Peyer's patch (tissue), 4 donors: ENCODE measurements around the gene MYH16. TPM values are rescaled to one million over a fixed set of nuclear protein-coding genes. Genes with fewer than 3 reads are reported as not detected.
A peak's percentile ranks its signal among the peaks of the same experiment; 100 is the strongest.
"Not testable (repeated sequence)": the region's sequence is repeated elsewhere in the genome, so short reads cannot be mapped to it uniquely, and the experiment has no call there.

Experiments used
- DNase-seq, 3 donors: peaks; one replicate each; pipeline ENCODE4 v3.0.0-alpha.2; 2017 to 2019
- H3K27ac ChIP-seq, 4 donors: fragments of 200-600 bp; sonication (generic); one replicate each; pipeline ENCODE4 v1.5.1; 2016 to 2019
- H3K27me3 ChIP-seq, 2 donors: fragments of 200-600 bp; sonication (generic); one replicate each; pipeline ENCODE4 v1.5.1; 2019
- H3K36me3 ChIP-seq, 3 donors: fragments of 200-600 bp; sonication (generic); one replicate each; pipeline ENCODE4 v1.5.1; 2016 to 2019
- H3K4me1 ChIP-seq, 4 donors: fragments of 200-600 bp; sonication (generic); one replicate each; pipeline ENCODE4 v1.5.1; 2016 to 2019
- H3K4me3 ChIP-seq, 4 donors: fragments of 200-600 bp; sonication (generic); 1 replicate in 3 of 4; 2 replicates in 1 of 4; pipeline ENCODE4 v1.5.1; 2016 to 2019; ENCODE audit warnings: mild to moderate bottlenecking in 1 of 4
- H3K9me3 ChIP-seq, 4 donors: fragments of 200-600 bp; sonication (generic); one replicate each; pipeline ENCODE4 v1.5.1; 2016 to 2019; ENCODE audit warnings: mild to moderate bottlenecking in 1 of 4
- POLR2A ChIP-seq, 2 donors: fragments of 450-650 bp; IDR thresholded peaks; one replicate each; pipeline ENCODE4 v1.5.1; 2017; ENCODE audit warnings: antibody characterized with exemption in 2 of 2, mild to moderate bottlenecking in 2 of 2, moderate library complexity in 2 of 2
- total RNA-seq, 4 donors: library from RNA; depleted of rRNA; stranded (reverse); fragments of >200 nt; gene quantifications; one replicate each; pipeline ENCODE4 v1.1.0, GENCODE V29; 2016
- TF ChIP-seq, protein P1 (sequence below), 6 experiments: fragments of 450-650 bp in 4 of 6; fragments of 200-600 bp in 2 of 6; sonication (generic) in 1 of 6; IDR thresholded peaks; one replicate each; pipeline ENCODE4 v1.5.1; 2017 to 2019; ENCODE audit warnings: antibody characterized with exemption in 6 of 6, mild to moderate bottlenecking in 3 of 6, moderate library complexity in 1 of 6

The MYH16 gene
- total RNA-seq, 4 donors from 2014 or later = not detected

DNA sequence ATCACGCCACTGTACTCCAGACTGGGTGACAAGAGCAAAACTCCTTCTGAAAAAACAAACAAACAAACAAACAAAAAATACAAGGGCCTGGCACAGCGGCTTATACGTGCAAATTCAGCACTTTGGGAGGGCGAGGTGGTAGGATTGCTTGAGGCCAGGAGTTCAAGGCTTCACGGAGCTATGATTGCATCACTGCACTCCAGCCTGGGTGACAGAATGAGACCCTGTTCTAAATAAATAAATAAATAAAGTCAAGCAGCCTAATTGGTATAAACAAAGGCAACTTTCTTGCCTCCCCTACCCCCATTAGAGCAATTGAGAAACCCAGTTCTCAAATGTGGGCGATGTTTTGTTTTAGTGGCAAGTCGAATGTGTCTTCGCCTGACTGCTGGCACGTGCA is 38.5 kb upstream of the MYH16 start:
- no peak overlapping the region for H3K27ac ChIP-seq
- no peaks in the 10 kb centered on the region for H3K4me1 ChIP-seq
- TF ChIP-seq, protein P1, sequence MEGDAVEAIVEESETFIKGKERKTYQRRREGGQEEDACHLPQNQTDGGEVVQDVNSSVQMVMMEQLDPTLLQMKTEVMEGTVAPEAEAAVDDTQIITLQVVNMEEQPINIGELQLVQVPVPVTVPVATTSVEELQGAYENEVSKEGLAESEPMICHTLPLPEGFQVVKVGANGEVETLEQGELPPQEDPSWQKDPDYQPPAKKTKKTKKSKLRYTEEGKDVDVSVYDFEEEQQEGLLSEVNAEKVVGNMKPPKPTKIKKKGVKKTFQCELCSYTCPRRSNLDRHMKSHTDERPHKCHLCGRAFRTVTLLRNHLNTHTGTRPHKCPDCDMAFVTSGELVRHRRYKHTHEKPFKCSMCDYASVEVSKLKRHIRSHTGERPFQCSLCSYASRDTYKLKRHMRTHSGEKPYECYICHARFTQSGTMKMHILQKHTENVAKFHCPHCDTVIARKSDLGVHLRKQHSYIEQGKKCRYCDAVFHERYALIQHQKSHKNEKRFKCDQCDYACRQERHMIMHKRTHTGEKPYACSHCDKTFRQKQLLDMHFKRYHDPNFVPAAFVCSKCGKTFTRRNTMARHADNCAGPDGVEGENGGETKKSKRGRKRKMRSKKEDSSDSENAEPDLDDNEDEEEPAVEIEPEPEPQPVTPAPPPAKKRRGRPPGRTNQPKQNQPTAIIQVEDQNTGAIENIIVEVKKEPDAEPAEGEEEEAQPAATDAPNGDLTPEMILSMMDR (IDR thresholded peaks at IDR 0.05) = no peak
- TF ChIP-seq POLR2A (IDR thresholded peaks at IDR 0.05) = no peak
- H3K4me3 ChIP-seq = no peak overlapping the region
- no peaks in the 10 kb centered on the region for H3K9me3 ChIP-seq
- H3K27me3 ChIP-seq = no peaks in the 10 kb centered on the region
- no peak for DNase-seq
- H3K36me3 ChIP-seq = no peaks in the 10 kb centered on the region

DNA sequence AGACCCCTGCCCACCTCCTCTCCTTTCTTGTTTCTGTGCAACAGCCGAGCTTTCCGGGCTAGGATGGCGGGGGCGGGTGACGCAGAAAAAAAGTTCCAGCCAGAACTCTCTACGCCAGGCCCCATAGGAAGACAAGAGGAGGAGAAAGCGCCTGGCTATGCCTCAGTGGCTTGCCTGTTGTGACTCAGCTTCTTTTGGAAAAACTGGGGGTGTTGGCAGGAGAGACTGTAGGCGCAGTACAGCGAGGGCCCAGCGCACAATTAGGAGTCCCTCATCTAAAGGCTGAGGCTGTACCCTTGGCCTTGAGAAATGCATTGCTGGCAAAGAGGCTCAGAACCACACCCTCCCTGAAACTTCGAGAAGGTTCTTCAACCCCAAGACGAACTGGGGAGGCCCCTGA is 36.7 kb upstream of the MYH16 start:
- TF ChIP-seq POLR2A (IDR thresholded peaks at IDR 0.05) = no peak
- TF ChIP-seq, protein P1 (IDR thresholded peaks at IDR 0.05) = no peak
- no peaks in the 10 kb centered on the region for H3K4me1 ChIP-seq
- H3K9me3 ChIP-seq = no peaks in the 10 kb centered on the region
- no peaks in the 10 kb centered on the region for H3K36me3 ChIP-seq
- no peaks in the 10 kb centered on the region for H3K27me3 ChIP-seq
- no peak for DNase-seq
- H3K4me3 ChIP-seq = no peak overlapping the region
- H3K27ac ChIP-seq = no peak overlapping the region

DNA sequence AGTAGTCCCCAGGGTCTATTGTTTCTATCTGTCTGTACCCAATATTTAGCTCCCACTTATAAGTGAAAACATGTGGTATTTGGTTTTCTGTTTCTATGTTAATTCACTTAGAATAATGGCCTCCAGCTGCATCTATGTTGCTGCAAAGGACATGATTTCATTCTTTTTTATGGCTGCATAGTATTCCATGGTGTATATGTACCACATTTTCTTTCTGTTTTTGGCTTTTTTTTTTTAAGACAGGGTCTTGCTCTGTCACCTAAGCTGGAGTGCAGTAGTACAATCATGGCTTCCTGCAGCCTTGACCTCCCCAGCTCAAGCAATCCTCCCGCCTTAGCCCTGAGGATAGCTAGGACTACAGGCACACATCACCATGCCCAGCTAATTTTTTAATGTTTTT is 34.8 kb upstream of the MYH16 start:
- not testable (repeated sequence) for H3K27me3 ChIP-seq, DNase-seq, H3K36me3 ChIP-seq, H3K4me1 ChIP-seq, H3K27ac ChIP-seq, H3K4me3 ChIP-seq, H3K9me3 ChIP-seq

DNA sequence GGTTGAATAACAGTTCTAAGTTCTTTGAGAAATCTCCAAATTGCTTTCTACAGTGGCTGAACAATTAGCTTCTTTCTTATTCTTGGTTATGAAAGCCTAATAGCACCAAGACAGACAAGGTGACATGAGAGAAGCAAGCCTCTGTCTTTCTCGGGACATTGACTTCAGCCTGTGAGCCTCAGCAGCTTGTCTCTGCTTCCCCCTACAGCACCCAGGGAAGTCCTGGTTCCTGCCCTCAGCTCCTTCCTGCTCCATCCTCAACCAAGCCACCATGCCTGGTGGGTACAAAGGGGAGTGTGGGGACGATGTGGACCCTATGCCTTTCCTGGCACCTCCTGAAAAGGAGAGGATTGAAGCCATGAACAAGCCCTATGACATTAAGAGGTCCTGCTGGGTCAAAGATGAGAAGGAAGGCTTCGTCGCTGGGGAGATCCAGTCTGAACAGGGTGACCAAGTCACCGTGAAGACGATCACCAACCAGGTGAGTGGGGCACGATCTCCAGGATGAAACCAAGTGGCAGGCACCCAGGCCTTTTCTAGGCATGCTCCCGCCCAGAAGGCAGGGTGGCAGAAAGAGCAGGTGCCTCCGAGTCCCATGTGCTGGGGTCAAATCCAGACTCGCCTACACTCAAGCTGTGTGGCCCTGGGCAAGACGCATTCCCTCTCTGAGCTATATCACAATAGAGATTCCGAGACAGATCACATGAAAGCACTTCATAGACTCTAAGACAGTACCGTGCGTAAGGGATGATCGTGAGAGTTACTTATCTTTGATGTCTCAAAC is 33.9 kb upstream of the MYH16 start:
- no peaks in the 10 kb centered on the region for H3K9me3 ChIP-seq
- no peaks in the 10 kb centered on the region for H3K4me1 ChIP-seq
- DNase-seq = no peak
- no peaks in the 10 kb centered on the region for H3K27me3 ChIP-seq
- no peak overlapping the region for H3K27ac ChIP-seq
- no peaks in the 10 kb centered on the region for H3K36me3 ChIP-seq
- no peak overlapping the region for H3K4me3 ChIP-seq
- TF ChIP-seq, protein P1 (IDR thresholded peaks at IDR 0.05) = peak in 1 of 6 experiments; percentile 4
- no peak for TF ChIP-seq POLR2A (IDR thresholded peaks at IDR 0.05)

DNA sequence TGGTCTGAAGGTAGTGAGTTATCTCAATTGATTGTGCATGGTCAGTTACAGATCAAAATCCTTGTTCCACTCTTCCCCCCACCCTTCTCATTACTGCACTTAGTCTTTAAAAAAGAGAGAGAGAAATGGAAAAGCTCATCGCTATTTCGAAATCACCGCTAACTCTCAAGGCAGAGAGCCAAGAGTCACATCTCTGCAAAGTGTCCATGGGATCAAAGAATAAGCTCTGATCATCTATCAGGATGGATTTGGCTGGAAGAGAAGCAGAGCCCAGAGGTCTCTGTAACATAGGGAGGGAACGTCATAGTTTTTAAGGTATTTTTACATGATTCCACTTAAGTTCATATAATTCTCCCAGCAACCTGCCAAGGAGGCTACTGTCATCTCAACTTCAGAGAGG is 30.0 kb upstream of the MYH16 start:
- Histone ChIP-seq H3K27me3 (no peaks in the 10 kb centered on the region), H3K4me3 (no peak overlapping the region), H3K9me3 (no peaks in the 10 kb centered on the region), H3K36me3 (no peaks in the 10 kb centered on the region), H3K27ac (no peak overlapping the region), H3K4me1 (no peaks in the 10 kb centered on the region)
- TF ChIP-seq, protein P1 (IDR thresholded peaks at IDR 0.05) = no peak
- no peak for TF ChIP-seq POLR2A (IDR thresholded peaks at IDR 0.05)
- no peak for DNase-seq

DNA sequence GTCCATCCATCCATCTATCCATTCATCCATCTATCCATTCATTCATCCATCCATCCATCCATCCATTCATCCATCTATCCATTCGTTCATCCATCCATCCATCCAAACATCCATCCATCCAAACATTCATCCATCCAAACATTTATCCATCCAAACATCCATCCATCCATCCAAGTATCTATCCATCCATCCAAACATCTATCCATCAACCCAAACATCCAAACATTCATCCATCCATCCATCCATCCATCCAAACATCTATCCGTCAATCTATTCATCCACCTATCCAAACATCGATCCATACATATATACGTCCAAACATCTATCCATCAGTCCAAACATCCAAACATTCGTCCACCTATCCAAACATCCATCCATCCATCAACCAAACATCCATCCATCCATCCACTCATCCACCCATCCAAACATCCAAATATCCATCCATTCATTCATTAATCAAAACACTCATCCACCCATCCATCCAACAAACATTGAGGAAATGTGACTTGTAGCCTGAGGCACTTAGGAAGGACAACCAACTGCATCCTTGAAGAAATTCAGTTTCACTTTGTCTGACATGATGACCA is 28.8 kb upstream of the MYH16 start:
- H3K27ac ChIP-seq = no peak overlapping the region
- TF ChIP-seq, protein P1 (IDR thresholded peaks at IDR 0.05) = no peak
- no peak for TF ChIP-seq POLR2A (IDR thresholded peaks at IDR 0.05)
- no peak overlapping the region for H3K4me3 ChIP-seq
- no peak for DNase-seq
- no peaks in the 10 kb centered on the region for H3K36me3 ChIP-seq
- no peaks in the 10 kb centered on the region for H3K9me3 ChIP-seq
- no peaks in the 10 kb centered on the region for H3K4me1 ChIP-seq
- no peaks in the 10 kb centered on the region for H3K27me3 ChIP-seq
